ENCODE data around the gene SLC6A12.

- no peak for TF ChIP-seq POLR2A (IDR thresholded peaks at IDR 0.05)
- no peak for TF ChIP-seq CTCF (IDR thresholded peaks at IDR 0.05)
Measured at GRCh38 chr12:233615-233968, 19.6 kb upstream of the SLC6A12 start.

All from Peyer's patch (tissue), 4 donors.